Hematopoietic multipotent progenitor cell treated with erythropoietin and hydrocortisone succinate and interleukin-3 and kit ligand, for 8 days (in vitro differentiated cells): ENCODE measurements around the gene SLC39A11.
A peak's percentile ranks its signal among the peaks of the same experiment; 100 is the strongest.
"Not testable (repeated sequence)": the region's sequence is repeated elsewhere in the genome, so short reads cannot be mapped to it uniquely, and the experiment has no call there.

Source experiments
- DNase-seq: peaks from one replicate; pipeline ENCODE4 v3.0.0-alpha.2; 2015

SLC39A11 gene

GRCh38 chr17:72775237-72775636, 317.3 kb downstream of the SLC39A11 start:
- no peak for DNase-seq

DNA sequence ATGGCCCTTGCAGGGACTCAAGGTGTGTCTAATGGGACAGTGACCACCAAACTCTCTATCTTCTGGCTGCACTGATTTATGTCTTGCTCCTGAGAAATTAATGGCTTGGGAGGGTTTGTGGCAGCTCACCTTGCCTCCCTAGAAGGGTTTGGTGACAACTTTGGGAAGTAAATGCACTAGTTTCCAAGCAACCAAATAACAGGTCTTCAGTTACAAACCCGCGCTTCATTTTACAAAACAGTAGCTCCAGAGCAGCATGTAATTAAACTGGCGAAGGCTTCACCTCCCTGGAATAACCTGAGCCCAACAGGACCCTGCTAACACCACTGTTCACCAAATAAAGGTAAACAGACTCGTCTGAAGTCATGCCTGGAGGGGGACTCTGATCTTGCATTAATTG, 318.3 kb downstream of the SLC39A11 start:
- no peak for DNase-seq

GRCh38 chr17:72773225-72773624, 319.3 kb downstream of the SLC39A11 start:
- DNase-seq = not testable (repeated sequence)

GRCh38 chr17:72772331-72772821, 320.1 kb downstream of the SLC39A11 start:
- DNase-seq = no peak

GRCh38 chr17:72771734-72772133, 320.8 kb downstream of the SLC39A11 start:
- no peak for DNase-seq

DNA sequence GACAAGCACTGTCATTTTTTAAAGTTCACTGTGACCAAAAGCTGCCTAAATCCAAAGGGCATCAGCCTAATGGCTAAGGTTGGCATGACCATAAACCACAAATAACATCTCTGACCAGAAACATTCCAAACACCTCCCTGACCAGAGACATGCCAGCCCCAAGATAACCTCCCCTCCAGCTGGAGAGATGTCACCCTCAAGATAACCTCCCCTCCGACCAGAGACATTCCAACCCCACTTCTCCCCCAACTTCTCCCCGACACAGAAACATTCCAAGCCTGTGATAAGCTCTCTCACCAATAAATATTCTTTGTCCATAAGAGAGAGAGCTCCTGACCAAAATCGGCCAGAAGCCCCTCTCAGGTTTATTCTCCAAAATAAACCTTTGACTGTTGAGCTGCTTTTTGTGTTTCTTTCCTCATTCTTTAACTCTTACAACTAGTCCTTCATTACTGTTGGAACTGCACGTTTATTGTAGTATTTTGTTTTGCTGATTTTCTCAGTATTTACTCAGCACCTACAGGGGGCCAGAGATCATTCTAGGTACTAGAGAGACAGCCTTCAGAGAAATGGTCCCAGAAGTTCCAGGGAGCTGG, 325.6 kb downstream of the SLC39A11 start:
- no peak for DNase-seq

- no peak for DNase-seq
These were observed 326.9 kb downstream of the SLC39A11 start for GRCh38 chr17:72765368-72766153.

GRCh38 chr17:72764632-72765041, 327.9 kb downstream of the SLC39A11 start:
- DNase-seq = no peak

GRCh38 chr17:72763981-72764380, 328.5 kb downstream of the SLC39A11 start:
- no peak for DNase-seq

GRCh38 chr17:72761893-72762575, 330.5 kb downstream of the SLC39A11 start:
- peak; percentile 37 for DNase-seq

GRCh38 chr17:72761431-72761830, 331.1 kb downstream of the SLC39A11 start:
- peak; percentile 67 for DNase-seq

DNA sequence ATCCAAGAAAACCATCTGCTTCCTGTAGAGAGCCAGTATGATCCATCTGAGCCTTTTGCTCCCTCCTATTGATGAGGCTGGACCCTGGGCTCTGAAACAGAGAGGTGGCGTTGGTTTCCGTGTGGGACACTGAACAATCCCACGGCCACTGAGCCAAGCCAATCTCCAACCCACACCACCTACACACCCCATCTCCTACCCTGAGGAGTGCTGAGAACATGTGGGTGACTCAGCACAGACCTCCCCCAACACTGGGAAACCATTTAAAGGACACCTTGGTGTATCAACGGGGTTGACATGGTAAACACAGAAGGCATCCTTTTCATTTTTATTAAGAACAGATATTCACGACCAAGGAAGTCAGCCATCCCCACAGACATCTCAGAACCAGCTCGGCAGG, 332.1 kb downstream of the SLC39A11 start:
- no peak for DNase-seq

DNA sequence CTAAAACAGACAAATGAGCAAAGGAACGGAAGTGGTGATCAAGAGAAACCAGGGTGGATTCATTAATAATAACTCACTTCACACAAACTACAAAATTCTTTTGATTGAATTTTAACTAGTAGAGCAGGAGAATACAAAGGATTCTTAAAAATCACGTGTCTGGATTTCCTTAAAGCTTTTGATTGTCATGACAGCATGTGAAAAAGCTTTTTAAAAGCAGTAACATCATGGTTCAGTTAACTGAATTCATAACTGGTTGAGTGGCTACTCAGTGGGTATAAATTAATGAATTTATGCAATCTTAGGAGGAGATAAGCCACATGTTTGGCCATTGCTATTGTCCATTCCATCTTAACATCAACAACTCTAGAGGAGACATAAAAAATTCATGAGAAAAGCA, 333.2 kb downstream of the SLC39A11 start:
- no peak for DNase-seq

GRCh38 chr17:72756256-72756655, 336.2 kb downstream of the SLC39A11 start:
- no peak for DNase-seq

DNA sequence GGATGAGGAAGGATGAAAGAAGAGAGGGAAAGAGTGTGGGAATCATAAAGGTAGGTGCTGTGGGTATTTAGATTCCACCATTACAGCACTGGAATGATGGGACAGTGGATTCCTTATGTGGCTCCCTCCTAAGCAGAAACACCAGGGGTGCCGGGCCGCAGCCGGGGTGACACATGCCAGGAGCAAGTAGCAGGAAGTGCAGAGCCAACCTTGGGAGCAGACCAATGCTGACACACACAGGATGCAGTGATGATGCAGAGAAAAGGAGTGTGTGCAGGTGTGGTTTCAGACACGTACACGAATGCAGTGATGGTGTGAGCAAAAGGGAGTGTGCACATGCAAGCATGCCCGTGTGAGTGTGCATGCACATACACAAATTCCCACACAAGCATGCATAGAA, 338.0 kb downstream of the SLC39A11 start:
- no peak for DNase-seq

DNA sequence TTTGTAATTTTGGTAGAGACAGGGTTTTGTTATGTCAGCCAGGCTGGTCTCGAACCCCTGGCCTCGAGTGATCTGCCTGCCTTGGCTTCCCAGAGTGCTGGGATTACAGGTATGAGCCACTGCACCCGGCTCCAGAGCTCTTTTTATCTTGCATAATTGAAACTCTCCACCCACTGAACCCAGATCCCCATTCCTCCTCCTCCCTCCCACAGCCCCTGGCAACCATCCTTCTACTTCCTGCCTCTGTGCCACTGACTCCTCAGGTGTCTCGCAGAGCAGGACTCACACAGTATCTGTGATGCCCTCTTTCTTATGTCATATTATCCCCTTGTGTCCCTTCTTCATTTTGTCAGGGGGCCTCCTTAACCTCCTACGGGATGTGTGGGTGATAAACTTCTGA, 340.7 kb downstream of the SLC39A11 start:
- DNase-seq = no peak

GRCh38 chr17:72749119-72749572, 343.3 kb downstream of the SLC39A11 start:
- no peak for DNase-seq

- DNase-seq = no peak
These were observed 345.0 kb downstream of the SLC39A11 start for GRCh38 chr17:72747501-72747900.

GRCh38 chr17:72745241-72745640, 347.2 kb downstream of the SLC39A11 start:
- DNase-seq = no peak

DNA sequence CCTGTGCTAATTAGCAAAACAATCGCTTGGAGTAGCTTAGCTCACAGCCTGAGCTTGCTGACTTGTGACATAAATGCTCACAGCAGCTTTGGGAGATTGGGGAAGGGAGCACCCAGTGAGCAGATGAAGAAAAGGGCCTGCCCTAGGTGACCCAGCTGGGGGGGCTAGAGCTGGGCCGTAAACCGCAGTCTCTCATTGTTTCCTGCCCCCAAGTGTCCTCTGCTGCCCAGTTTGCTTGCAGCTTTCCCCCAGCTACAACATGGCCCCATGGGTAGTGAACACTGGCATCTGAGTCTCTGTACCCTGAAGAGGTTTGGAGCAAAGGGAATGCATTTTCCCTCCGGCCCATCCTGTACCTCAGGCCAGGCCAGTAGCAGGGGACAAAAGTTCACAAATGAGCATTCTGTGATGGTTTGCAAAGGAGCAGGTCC, 349.4 kb downstream of the SLC39A11 start:
- DNase-seq = no peak

GRCh38 chr17:72737151-72737690, 355.3 kb downstream of the SLC39A11 start:
- DNase-seq = no peak

DNA sequence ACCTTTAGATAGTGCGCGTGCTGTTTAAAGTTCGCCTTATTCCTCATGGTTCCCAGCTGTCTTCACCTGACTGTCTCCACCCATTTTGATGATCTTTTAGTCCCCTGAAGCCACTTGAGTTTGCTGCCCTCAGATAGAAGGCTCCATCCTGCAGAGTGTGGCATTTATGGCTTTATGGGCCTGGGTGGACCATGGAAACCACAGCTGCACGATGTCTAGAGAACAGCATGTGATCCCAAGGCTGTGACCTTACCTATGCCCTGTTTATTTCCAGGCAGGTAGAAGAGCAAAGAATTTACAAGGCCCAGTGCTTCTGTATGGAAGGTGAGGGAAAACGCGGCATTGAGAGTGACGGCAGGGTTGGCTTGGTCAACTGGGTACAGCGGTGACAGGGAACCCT, 356.9 kb downstream of the SLC39A11 start:
- DNase-seq = no peak

- no peak for DNase-seq
These were observed 357.4 kb downstream of the SLC39A11 start for GRCh38 chr17:72735048-72735447.
